Tongue (tissue), 2 donors: Measurements from ENCODE around the gene COL23A1. TPM values are rescaled to one million over a fixed set of nuclear protein-coding genes. Genes with fewer than 3 reads are reported as not detected.

Source experiments
- DNase-seq: peaks from one replicate; pipeline ENCODE4 v3.0.0-alpha.2; 2015
- total RNA-seq: library from RNA; depleted of rRNA; stranded (reverse); fragments of >200 nt; gene quantifications from one replicate; pipeline ENCODE4 v1.2.3, GENCODE V29; 2014

COL23A1 gene
- 5.4 TPM for total RNA-seq

DNA sequence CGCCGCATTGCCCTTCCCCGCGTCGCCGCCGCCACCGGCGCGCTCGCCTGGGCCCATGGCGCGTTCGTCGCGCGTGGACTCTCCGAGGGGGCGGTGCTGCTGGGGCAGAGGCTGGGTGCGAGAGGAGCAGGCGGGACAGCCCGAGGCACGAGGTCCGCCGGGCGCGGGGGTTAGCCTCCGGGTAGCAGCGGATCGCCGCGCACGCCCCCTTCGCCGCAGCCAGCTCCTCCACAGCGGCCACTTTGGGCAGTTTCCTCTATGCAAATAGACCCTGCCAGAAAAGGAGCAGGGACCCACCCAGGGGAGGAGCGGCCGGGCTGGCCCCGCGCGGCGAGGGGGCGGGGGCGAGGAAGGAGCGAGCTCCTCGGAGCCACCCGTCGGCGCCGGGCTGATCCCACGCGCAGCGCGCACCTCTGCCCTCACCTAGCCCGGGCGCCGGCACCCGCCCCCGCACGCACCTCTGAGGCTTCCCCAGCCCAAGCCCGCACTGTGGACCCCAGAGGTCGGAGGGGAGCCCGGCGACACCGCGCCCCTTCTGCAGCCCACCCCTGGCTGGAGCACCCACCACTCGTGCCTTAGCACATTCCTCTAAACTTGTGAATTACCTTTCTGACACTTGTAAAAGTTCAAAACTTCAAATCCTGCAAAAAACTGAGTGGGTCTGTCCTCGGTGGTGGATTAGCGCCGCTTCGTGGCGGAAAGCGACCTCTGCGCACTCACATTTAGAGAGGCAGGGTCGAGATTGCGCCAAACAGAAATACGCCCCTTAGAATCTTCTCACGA is at the start of gene COL23A1:
COL23A1 (minus strand) TSS at position 253 of the 783 bp plus-strand sequence.
- peak; percentile 88 for DNase-seq

GRCh38 chr5:178637356-178638074 is 47.3 kb upstream of the COL23A1 start:
- no peak for DNase-seq

- DNase-seq, result no peak
Measured at GRCh38 chr5:178632285-178632684, 42.1 kb upstream of the COL23A1 start.

GRCh38 chr5:178630951-178631350 is 40.8 kb upstream of the COL23A1 start:
- no peak for DNase-seq

DNA sequence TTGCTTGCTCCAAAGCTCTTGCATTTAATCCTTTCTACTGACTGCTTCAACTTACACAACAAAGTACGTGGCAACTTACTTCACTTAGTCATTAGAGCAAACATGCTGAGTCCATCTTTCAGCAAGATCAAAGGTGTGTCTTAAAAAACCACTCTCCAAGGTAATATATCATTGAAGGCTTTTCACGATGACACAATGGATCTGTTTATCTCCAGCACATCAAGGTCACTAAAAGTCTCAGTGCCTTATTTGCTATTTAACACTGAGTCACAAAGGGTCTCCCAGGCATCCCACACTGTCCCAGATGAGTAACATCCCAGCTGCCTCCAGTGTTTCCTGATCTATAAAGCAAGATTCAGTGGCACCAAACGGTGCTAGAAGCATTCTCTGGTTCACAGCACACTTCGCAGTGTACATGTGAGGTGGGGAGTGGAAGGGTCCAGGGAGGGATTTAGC is 40.3 kb upstream of the COL23A1 start:
- DNase-seq, result no peak

- no peak for DNase-seq
Measured at GRCh38 chr5:178627259-178627598, 37.0 kb upstream of the COL23A1 start.

GRCh38 chr5:178626484-178627258 is 36.5 kb upstream of the COL23A1 start, which contains the start of gene CLK4:
TSS of gene CLK4 (minus strand) at chr5:178627050. CDS start at chr5:178623416, 3,634 bp downstream.
- peak; percentile 98 for DNase-seq

DNA sequence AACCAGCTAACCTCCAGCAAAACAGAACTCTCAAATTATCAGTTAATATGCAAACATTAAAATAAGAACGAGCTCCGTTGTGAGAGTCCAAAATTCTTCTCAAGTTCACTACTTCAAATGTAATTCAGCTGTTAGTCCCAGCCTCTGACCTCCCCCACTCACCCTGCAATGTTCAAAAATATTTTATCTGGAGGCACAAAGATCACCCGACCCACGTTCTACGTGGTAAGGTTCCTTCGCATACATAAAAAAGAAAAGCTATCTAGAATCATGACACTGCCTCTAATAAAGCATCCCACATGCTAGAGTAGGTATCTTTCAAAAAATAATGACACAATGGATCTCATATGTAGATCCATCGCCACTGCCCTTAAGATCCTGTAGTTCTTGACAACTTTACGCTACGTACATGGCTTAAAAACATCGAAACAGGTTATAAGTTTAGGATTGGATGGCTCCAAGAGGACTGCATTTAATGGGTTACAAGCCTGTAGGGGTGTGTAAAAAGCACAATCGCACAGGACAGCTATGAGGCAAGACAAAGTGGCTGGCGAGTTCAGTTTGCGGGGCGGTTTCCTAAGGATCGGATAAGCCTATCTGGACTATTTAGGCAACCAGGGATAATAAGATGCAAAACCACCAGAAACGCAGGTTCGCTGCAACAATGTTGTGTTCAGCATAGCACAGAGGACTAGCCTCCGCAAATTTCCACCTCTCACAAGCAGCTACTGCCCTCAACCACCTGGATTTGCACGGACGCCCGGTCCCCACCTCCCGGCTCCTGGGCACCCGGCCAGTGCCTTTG is 35.7 kb upstream of the COL23A1 start:
- DNase-seq, result peak; percentile 30

DNA sequence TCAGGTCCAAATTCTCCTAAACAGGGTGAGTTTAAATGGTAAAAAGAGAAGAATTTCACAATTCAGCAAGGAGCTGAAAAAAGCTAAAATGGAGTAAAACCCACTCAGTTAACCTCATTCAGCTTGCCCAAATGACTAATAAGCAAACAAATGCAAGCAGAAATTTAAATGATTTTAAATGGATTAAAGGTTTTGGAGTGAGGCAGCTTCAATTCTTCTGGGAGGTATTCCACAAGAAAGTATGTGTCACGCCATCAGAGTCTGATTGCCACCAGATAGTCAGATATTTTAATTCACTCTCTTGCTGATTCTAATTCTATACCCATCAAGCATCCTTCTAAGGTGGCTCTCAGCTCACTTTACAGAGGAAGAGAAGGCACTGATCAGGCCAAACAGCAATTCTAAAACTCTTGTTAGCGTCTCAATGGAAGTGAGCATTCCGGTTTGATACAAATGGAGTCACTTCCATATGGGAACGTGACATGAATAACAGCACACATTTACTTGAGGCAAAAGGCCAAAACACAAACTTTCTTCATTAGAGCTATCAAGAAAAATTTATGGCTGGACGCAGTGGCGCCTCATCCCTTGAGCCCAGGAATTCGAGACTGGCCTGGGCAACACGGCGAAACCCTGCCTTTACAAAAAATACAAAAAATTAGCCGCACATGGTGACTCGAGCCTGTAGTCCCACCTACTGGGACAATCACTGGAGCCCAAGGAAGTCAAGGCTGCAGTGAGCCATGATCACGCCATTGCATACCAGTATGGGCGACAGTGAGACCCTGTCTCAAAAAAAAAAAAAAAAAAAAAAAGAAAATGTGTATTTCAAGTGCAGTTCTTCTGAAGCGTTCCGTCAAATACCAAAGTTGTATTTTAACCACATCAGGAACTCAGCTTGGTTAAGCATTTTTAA is 34.7 kb upstream of the COL23A1 start:
- peak; percentile 20 for DNase-seq

- DNase-seq, result no peak
Measured at GRCh38 chr5:178622679-178623247, 32.6 kb upstream of the COL23A1 start.

GRCh38 chr5:178619390-178619789 is 29.2 kb upstream of the COL23A1 start:
- no peak for DNase-seq

DNA sequence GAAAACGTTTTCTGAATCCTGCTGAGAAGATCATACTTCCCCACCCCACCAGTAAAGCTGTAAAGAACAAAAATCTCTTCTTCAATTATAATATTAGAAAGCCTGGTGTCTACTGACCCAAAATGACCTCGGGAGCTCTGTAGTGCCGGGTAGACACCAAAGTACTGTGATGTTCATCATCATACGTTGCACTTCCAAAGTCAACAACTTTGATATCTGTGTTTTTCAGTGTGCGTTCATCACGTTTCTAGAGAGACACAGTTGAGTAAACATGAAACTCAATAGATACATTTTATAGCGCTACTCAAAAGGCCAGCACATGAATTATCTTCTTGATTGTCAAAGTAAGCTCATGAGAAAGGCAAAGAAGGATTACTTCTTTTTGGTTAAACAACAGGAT is 22.1 kb upstream of the COL23A1 start:
- no peak for DNase-seq

DNA sequence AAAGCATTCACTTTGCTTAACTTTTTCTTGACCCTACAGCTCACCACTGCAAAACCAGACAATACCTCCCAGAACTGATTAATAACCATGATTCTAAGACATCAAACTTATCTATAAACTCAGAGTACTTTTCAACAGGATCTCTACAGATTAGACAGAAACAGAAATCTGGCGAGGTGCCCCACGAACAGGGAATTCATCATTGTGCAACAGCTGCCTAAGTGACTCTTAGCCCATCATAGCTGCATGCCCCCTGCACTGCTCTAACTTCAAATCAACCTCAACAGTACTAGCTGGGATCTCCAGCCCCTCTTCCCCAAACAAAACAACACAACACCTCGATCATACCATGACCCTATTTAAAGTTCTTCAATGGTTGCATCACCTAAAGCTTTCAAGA is 16.1 kb upstream of the COL23A1 start:
- DNase-seq, result no peak

DNA sequence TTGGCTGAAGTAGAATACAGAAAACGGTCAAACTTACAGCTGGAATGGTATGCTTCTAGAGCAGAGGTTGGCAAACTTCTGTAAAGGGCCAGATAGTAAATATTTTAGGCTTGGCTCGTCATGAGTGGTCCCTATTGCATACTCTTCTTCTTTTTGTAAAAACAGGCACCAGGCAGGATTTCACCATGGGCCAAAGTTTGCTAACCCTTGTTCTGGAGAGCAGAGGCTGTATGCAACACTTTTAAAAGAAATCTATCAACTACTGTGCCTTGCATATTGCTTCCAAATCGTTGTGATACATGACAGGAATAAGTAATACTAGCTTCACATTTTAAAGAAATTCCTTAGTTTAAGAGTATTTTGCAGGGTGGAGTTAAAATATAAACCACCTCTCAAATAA is 15.6 kb upstream of the COL23A1 start:
- no peak for DNase-seq

DNA sequence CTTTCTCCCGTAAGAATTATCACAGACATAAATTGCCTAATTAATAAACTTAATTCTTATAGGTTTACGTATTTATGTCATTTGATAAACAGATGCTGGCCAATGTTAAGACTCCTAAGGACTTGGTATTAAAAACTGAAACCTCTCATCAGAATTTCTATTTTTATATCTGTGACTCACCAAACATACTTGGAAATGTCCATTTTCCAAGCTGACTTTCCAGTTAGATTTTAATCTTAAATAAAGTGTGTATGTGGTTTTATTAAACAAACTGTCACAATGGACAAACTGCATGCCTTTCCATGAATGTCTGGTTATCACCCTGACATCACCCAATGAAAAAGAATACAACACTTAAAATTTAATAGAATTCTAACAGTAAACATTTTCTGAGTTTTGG is 12.6 kb upstream of the COL23A1 start:
- DNase-seq, result no peak

DNA sequence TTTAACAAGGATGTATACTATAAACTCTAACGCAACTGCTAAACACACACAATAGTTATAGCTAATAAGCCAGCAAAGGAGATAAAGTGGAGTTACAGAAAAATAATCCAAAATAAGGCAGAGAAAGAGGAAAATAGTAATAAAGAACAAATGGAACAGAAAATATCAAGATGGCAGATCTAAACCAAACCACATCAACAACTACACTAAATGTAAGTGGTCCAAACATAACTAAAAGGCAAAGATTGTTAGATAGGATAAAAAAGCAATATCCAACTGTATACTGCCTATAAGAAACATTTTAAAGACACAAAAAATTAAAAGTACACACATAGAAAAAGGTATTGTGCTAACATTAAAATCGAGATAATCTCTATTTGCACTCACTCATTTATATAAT is 5.6 kb upstream of the COL23A1 start:
- DNase-seq, result no peak

DNA sequence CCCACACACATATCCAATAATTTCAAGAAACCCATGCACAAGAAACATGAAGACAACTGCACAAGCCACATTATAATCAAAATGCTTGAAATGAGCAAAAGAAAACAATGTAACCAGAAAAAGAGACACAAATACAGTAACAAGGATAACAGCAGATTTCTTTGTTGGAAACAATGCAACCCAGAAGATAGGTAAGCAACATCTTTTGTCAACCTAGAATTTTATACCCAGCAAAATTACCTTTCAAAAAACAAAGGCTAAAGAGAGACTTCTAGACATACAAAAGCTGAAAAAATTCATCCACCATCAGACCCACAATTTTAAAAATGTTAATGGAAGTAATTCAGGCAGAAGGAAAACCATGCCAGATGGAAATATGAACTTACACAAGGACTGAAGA is 5.0 kb upstream of the COL23A1 start:
- DNase-seq, result no peak

DNA sequence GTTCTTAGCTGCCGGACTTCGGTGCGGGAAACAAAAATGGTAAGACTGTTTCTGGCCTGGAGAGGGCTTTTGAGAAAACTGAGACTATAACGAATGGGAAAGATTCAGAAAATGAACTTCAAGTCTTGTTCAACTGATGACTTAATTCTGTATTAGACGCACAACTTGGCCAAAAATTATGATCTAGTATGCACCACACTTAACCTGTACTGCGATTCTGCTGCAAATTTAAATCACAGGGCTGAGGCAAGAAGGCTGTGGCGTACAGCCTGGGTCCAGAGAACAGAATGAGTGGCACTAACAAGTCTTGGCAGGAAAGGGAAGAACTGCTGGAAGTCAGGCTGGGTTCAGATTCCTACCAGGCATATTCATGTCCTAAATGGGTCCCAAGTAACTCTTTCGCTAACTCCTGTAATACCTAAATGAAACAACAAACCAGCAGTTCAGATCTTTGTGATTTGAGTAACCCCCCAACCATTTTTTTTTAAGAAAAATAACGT is 781 bp upstream of the COL23A1 start:
- no peak for DNase-seq

GRCh38 chr5:178589180-178590140 is 733 bp downstream of the COL23A1 start:
- DNase-seq, result peak; percentile 72
